Stimulated activated CD4-positive, alpha-beta T cell treated with anti-CD3 and anti-CD28 coated beads, TNF-alpha, amount 100 ng/mL, for 48 hours (primary cell): ENCODE measurements around the gene SULT1A4.
"Not testable (repeated sequence)": the region's sequence is repeated elsewhere in the genome, so short reads cannot be mapped to it uniquely, and the experiment has no call there.

ENCODE experiments used
- DNase-seq, 3 donors: peaks; one replicate each; pipeline ENCODE4 v3.0.0-alpha.2; 2020; ENCODE audit warnings: low read depth in 3 of 3

Gene SULT1A4

GRCh38 chr16:29459706-29460646 lies at the start of gene SULT1A4:
Gene SULT1A4, plus strand, starts transcription at chr16:29459913. Its CDS starts 1,473 bp downstream, at chr16:29461386.
- not testable (repeated sequence) for DNase-seq

GRCh38 chr16:29423587-29423986 lies 36.1 kb upstream of the SULT1A4 start:
- not testable (repeated sequence) for DNase-seq

- not testable (repeated sequence) for DNase-seq
These were observed 34.3 kb upstream of the SULT1A4 start for GRCh38 chr16:29425390-29425789.

- not testable (repeated sequence) for DNase-seq
These were observed 6.0 kb upstream of the SULT1A4 start for GRCh38 chr16:29453754-29454153.

GRCh38 chr16:29454269-29454668 lies 5.4 kb upstream of the SULT1A4 start, which contains the start of the genes BOLA2 and SLX1B:
Gene BOLA2, minus strand, starts transcription at chr16:29454351. Its CDS starts 98 bp downstream, at chr16:29454253.
Gene SLX1B, plus strand, starts transcription at chr16:29454533.
- not testable (repeated sequence) for DNase-seq

- DNase-seq = not testable (repeated sequence)
These were observed 4.9 kb upstream of the SULT1A4 start for GRCh38 chr16:29454828-29455227.

GRCh38 chr16:29457660-29458059 lies 2.1 kb upstream of the SULT1A4 start:
- DNase-seq = not testable (repeated sequence)

GRCh38 chr16:29460647-29461030 lies 926 bp downstream of the SULT1A4 start:
- DNase-seq = not testable (repeated sequence)

GRCh38 chr16:29465985-29466824 lies 6.5 kb downstream of the SULT1A4 start:
- DNase-seq = not testable (repeated sequence)

GRCh38 chr16:29466904-29467303 lies 7.2 kb downstream of the SULT1A4 start:
- DNase-seq = not testable (repeated sequence)

GRCh38 chr16:29467654-29468366 lies 8.1 kb downstream of the SULT1A4 start:
- not testable (repeated sequence) for DNase-seq

GRCh38 chr16:29469660-29470059 lies 9.9 kb downstream of the SULT1A4 start:
- DNase-seq = peak in 1 of 3 donors; percentile 15

- DNase-seq = not testable (repeated sequence)
These were observed 12.4 kb downstream of the SULT1A4 start for GRCh38 chr16:29472065-29472464.

GRCh38 chr16:29482276-29482675 lies 22.6 kb downstream of the SULT1A4 start:
- not testable (repeated sequence) for DNase-seq

- not testable (repeated sequence) for DNase-seq
These were observed 46.6 kb downstream of the SULT1A4 start, which contains the start of gene NPIPB12 for GRCh38 chr16:29506308-29506707. Gene NPIPB12, minus strand, starts transcription at chr16:29506408.
